ENCODE results near the gene TMEM179. TPM values are rescaled to one million over a fixed set of nuclear protein-coding genes. Genes with fewer than 3 reads are reported as not detected.
A peak's percentile ranks its signal among the peaks of the same experiment; 100 is the strongest.

Gene TMEM179
- total and polyA plus RNA-seq, 12 donors, result 0.17 to 1.0 (median 0.39) TPM; not detected in 5

GRCh38 chr14:104595116-104595675, 9.4 kb downstream of the TMEM179 start:
- H3K4me3 ChIP-seq, result no peak overlapping the region
- H3K27me3 ChIP-seq, result peaks cover 0 to 33% (median 14%) of the 10 kb centered on the region in 7 donors
- WGBS, 2 donors, result 78 to 81% methylated on average over 14 of the region's 14 CpGs
- H3K9me3 ChIP-seq, result no peaks in the 10 kb centered on the region
- peaks cover 0 to 20% (median 0%) of the 10 kb centered on the region in 9 donors for H3K4me1 ChIP-seq
- intact Hi-C loops (cut with DNase I), result no loop called here
- H3K36me3 ChIP-seq, result no peaks in the 10 kb centered on the region
- DNase-seq (no peak), ATAC-seq (no peak)
- no peak for TF ChIP-seq CTCF (IDR thresholded peaks at IDR 0.05)
- no peak overlapping the region for H3K27ac ChIP-seq

- H3K27me3 ChIP-seq, result peaks cover 0 to 25% (median 14%) of the 10 kb centered on the region in 7 donors
- DNase-seq, result no peak
- peaks cover 0 to 6% (median 0%) of the 10 kb centered on the region in 9 donors for H3K36me3 ChIP-seq
- intact Hi-C loops (cut with DNase I), result no loop called here
- H3K4me3 ChIP-seq, result no peak overlapping the region
- H3K9me3 ChIP-seq, result no peaks in the 10 kb centered on the region
- no peak for ATAC-seq
- 78 to 84% methylated on average over 15 of the region's 15 CpGs for WGBS, 2 donors
- no peak overlapping the region for H3K27ac ChIP-seq
- TF ChIP-seq CTCF (IDR thresholded peaks at IDR 0.05), result no peak
- H3K4me1 ChIP-seq, result peaks cover 0 to 20% (median 0%) of the 10 kb centered on the region in 9 donors
Observed at GRCh38 chr14:104594310-104595046, 10.1 kb downstream of the TMEM179 start.

GRCh38 chr14:104593710-104594136, 10.8 kb downstream of the TMEM179 start:
- peak in 1 of 8 donors; percentile 3 for ATAC-seq
- Histone ChIP-seq H3K36me3 (peaks cover 0 to 9% (median 0%) of the 10 kb centered on the region in 9 donors), H3K9me3 (no peaks in the 10 kb centered on the region), H3K4me3 (no peak overlapping the region), H3K27me3 (peaks cover 0 to 23% (median 12%) of the 10 kb centered on the region in 7 donors), H3K4me1 (peaks cover 0 to 20% (median 0%) of the 10 kb centered on the region in 9 donors), H3K27ac (no peak overlapping the region)
- peak in 1 of 2 donors; percentile 9 for DNase-seq
- no peak for TF ChIP-seq CTCF (IDR thresholded peaks at IDR 0.05)
- intact Hi-C loops (cut with DNase I), result no loop called here
- 58 to 65% methylated on average over 12 of the region's 12 CpGs for WGBS, 2 donors

- H3K27me3 ChIP-seq, result peaks cover 0 to 20% (median 8%) of the 10 kb centered on the region in 7 donors
- DNase-seq (peak in 1 of 2 donors; percentile 13), ATAC-seq (peak in 5 of 8 donors; percentile 7 to 44 (median 22))
- H3K27ac ChIP-seq, result no peak overlapping the region
- WGBS, 2 donors, result 63 to 66% methylated on average over 18 of the region's 18 CpGs
- TF ChIP-seq CTCF (IDR thresholded peaks at IDR 0.05), result peak in 1 of 9 donors; percentile 18
- H3K4me1 ChIP-seq, result peaks cover 0 to 18% (median 0%) of the 10 kb centered on the region in 9 donors
- H3K4me3 ChIP-seq, result no peak overlapping the region
- intact Hi-C loops (cut with DNase I), result no loop called here
- no peaks in the 10 kb centered on the region for H3K9me3 ChIP-seq
- H3K36me3 ChIP-seq, result peaks cover 0 to 13% (median 0%) of the 10 kb centered on the region in 9 donors
Observed at GRCh38 chr14:104593241-104593701, 11.3 kb downstream of the TMEM179 start.
